ENCODE results near the gene CMKLR1. TPM values are rescaled to one million over a fixed set of nuclear protein-coding genes. Genes with fewer than 3 reads are reported as not detected.

The CMKLR1 gene
- total and polyA plus RNA-seq, 2 donors (not counting 1 experiment from before 2014, with no cell fraction given): 0.82 TPM; not detected in 1

- DNase-seq (ENCODE audit: low read depth in 2 of 2): peak in 1 of 2 donors; percentile 45
- no peak overlapping the region for H3K27ac ChIP-seq (ENCODE audit: insufficient read depth, low read length)
Observed at GRCh38 chr12:108375986-108376663, 37.0 kb upstream of the CMKLR1 start.

GRCh38 chr12:108374596-108375320 is 35.6 kb upstream of the CMKLR1 start:
- no peak overlapping the region for H3K27ac ChIP-seq (ENCODE audit: insufficient read depth, low read length)
- no peak for DNase-seq (ENCODE audit: low read depth in 2 of 2)

More at GRCh38 chr12:108375986-108376663, 37.0 kb upstream of the CMKLR1 start:
- Histone ChIP-seq H3K27me3 (ENCODE audit: control insufficient read depth, insufficient read depth, low read length) (no peaks in the 10 kb centered on the region), H3K4me2 (ENCODE audit: extremely low read depth, insufficient read depth, low read length) (no peak overlapping the region), H3K4me3 (replicated peaks in 1 of 4; ENCODE audit: control extremely low read depth in 1 of 4, insufficient read depth in 1 of 4, low read depth in 3 of 4, low read length in 4 of 4) (no peak overlapping the region), H4K20me1 (ENCODE audit: control insufficient read depth, extremely low read depth, insufficient read depth, low read length) (no peaks in the 10 kb centered on the region), H3K79me2 (ENCODE audit: control insufficient read depth, insufficient read depth, low read length) (no peaks in the 10 kb centered on the region), H3K9ac (ENCODE audit: insufficient read depth, low read length) (no peak overlapping the region), H2AFZ (ENCODE audit: low read length) (no peak overlapping the region), H3K9me3 (ENCODE audit: control insufficient read depth, insufficient read depth, low read depth, low read length) (no peaks in the 10 kb centered on the region), H3K4me1 (ENCODE audit: control insufficient read depth, extremely low read depth, insufficient read depth, low read length) (no peaks in the 10 kb centered on the region), H3K36me3 (ENCODE audit: control insufficient read depth, insufficient read depth, low read length) (no peaks in the 10 kb centered on the region)
- TF ChIP-seq EZH2 (IDR thresholded peaks at IDR 0.05; ENCODE audit: low read length, missing control alignments) (no peak), CTCF (conservative IDR thresholded peaks at IDR 0.05 in 1 of 2, IDR thresholded peaks at IDR 0.05 in 1 of 2; ENCODE audit: low read depth in 1 of 2, low read length in 2 of 2) (no peak)

More at GRCh38 chr12:108374596-108375320, 35.6 kb upstream of the CMKLR1 start:
- Histone ChIP-seq H3K4me2 (ENCODE audit: extremely low read depth, insufficient read depth, low read length) (no peak overlapping the region), H3K9ac (ENCODE audit: insufficient read depth, low read length) (no peak overlapping the region), H3K36me3 (ENCODE audit: control insufficient read depth, insufficient read depth, low read length) (no peaks in the 10 kb centered on the region), H3K79me2 (ENCODE audit: control insufficient read depth, insufficient read depth, low read length) (no peaks in the 10 kb centered on the region), H3K4me3 (replicated peaks in 1 of 4; ENCODE audit: control extremely low read depth in 1 of 4, insufficient read depth in 1 of 4, low read depth in 3 of 4, low read length in 4 of 4) (no peak overlapping the region), H3K9me3 (ENCODE audit: control insufficient read depth, insufficient read depth, low read depth, low read length) (no peaks in the 10 kb centered on the region), H3K4me1 (ENCODE audit: control insufficient read depth, extremely low read depth, insufficient read depth, low read length) (no peaks in the 10 kb centered on the region), H4K20me1 (ENCODE audit: control insufficient read depth, extremely low read depth, insufficient read depth, low read length) (no peaks in the 10 kb centered on the region), H3K27me3 (ENCODE audit: control insufficient read depth, insufficient read depth, low read length) (no peaks in the 10 kb centered on the region), H2AFZ (ENCODE audit: low read length) (no peak overlapping the region)
- TF ChIP-seq CTCF (conservative IDR thresholded peaks at IDR 0.05 in 1 of 2, IDR thresholded peaks at IDR 0.05 in 1 of 2; ENCODE audit: low read depth in 1 of 2, low read length in 2 of 2) (no peak), EZH2 (IDR thresholded peaks at IDR 0.05; ENCODE audit: low read length, missing control alignments) (no peak)

Data from fibroblast of lung (primary cell).